HEK293T (cell line): ENCODE measurements around the gene SLC6A12.

Source experiments
- CTBP1 ChIP-seq: fragments of 450-650 bp; IDR thresholded peaks from 2 replicates; pipeline ENCODE4 v1.6.1; 2016; ENCODE audit warnings: borderline replicate concordance
- FOXK2 ChIP-seq: fragments of 450-650 bp; IDR thresholded peaks from 2 replicates; pipeline ENCODE4 v1.6.1; 2016; ENCODE audit warnings: mild to moderate bottlenecking
- FOXM1 ChIP-seq: fragments of 450-650 bp; IDR thresholded peaks from 2 replicates; pipeline ENCODE4 v1.6.1; 2017; ENCODE audit warnings: mild to moderate bottlenecking, borderline replicate concordance
- L3MBTL2 ChIP-seq: fragments of 450-650 bp; conservative IDR thresholded peaks from 2 replicates; pipeline ENCODE4 v1.6.1; 2016; ENCODE audit warnings: mild to moderate bottlenecking
- LEF1 ChIP-seq: fragments of 450-650 bp; IDR thresholded peaks from 2 replicates; pipeline ENCODE4 v1.6.1; 2017; ENCODE audit warnings: mild to moderate bottlenecking, borderline replicate concordance
- NFRKB ChIP-seq: fragments of 450-650 bp; IDR thresholded peaks from 2 replicates; pipeline ENCODE4 v1.6.1; 2016; ENCODE audit warnings: mild to moderate bottlenecking, moderate library complexity
- PKNOX1 ChIP-seq: fragments of 450-650 bp; IDR thresholded peaks from 2 replicates; pipeline ENCODE4 v1.6.1; 2016
- SP1 ChIP-seq: fragments of 450-650 bp; IDR thresholded peaks from 2 replicates; pipeline ENCODE4 v1.6.1; 2017
- TARDBP ChIP-seq: fragments of 450-650 bp; IDR thresholded peaks from 2 replicates; pipeline ENCODE4 v1.6.1; 2016

GRCh38 chr12:156945-157344 is 57.0 kb downstream of the SLC6A12 start:
- no peak for TF ChIP-seq PKNOX1
- no peak for TF ChIP-seq LEF1
- TF ChIP-seq TARDBP = no peak
- TF ChIP-seq SP1 = no peak
- no peak for TF ChIP-seq NFRKB
- TF ChIP-seq FOXK2 = no peak
- TF ChIP-seq CTBP1 = no peak
- no peak for TF ChIP-seq FOXM1
- TF ChIP-seq L3MBTL2 = no peak
